ENCODE data around the gene SPOCD1.

GRCh38 chr1:31828341-31828740 lies 12.5 kb upstream of the SPOCD1 start:
- TF ChIP-seq, protein P1, sequence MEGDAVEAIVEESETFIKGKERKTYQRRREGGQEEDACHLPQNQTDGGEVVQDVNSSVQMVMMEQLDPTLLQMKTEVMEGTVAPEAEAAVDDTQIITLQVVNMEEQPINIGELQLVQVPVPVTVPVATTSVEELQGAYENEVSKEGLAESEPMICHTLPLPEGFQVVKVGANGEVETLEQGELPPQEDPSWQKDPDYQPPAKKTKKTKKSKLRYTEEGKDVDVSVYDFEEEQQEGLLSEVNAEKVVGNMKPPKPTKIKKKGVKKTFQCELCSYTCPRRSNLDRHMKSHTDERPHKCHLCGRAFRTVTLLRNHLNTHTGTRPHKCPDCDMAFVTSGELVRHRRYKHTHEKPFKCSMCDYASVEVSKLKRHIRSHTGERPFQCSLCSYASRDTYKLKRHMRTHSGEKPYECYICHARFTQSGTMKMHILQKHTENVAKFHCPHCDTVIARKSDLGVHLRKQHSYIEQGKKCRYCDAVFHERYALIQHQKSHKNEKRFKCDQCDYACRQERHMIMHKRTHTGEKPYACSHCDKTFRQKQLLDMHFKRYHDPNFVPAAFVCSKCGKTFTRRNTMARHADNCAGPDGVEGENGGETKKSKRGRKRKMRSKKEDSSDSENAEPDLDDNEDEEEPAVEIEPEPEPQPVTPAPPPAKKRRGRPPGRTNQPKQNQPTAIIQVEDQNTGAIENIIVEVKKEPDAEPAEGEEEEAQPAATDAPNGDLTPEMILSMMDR (conservative IDR thresholded peaks at IDR 0.05) = no peak
- no peak for TF ChIP-seq EZH2 (IDR thresholded peaks at IDR 0.05; ENCODE audit: low read depth)
